Adrenal gland (tissue), 5 donors: ENCODE data around the gene LRP1.

ENCODE experiments used
- CTCF ChIP-seq, 6 experiments: fragments of 450-650 bp in 4 of 6; fragments of 200-600 bp in 2 of 6; sonication (generic) in 1 of 6; IDR thresholded peaks; 1 replicate in 5 of 6; 2 replicates in 1 of 6; pipeline versions ENCODE4 v1.5.1 to v1.8.0; 2016 to 2021; ENCODE audit warnings: antibody characterized with exemption in 6 of 6, mild to moderate bottlenecking in 2 of 6, moderate library complexity in 1 of 6
- POLR2A ChIP-seq, 2 donors: fragments of 450-650 bp; IDR thresholded peaks; one replicate each; pipeline ENCODE4 v1.6.1; 2017; ENCODE audit warnings: antibody characterized with exemption in 2 of 2, mild to moderate bottlenecking in 2 of 2, moderate library complexity in 1 of 2
- donor health status: DM: no; HTN: no; CAD: no.

GRCh38 chr12:57211791-57212700 lies 83.8 kb downstream of the LRP1 start:
- TF ChIP-seq CTCF (IDR thresholded peaks at IDR 0.05) (no peak), POLR2A (IDR thresholded peaks at IDR 0.05) (no peak)
